ENCODE data around the gene ZNF428. TPM values are rescaled to one million over a fixed set of nuclear protein-coding genes. Genes with fewer than 3 reads are reported as not detected.
A peak's percentile ranks its signal among the peaks of the same experiment; 100 is the strongest.

Gene ZNF428
- total RNA-seq, 6 experiments from 2014 or later, result 10.9 to 16.7 (median 13.3) TPM

- H3K9me3 ChIP-seq, result no peaks in the 10 kb centered on the region
- intact Hi-C loops (cut with DNase I), result no loop called here
- no peak overlapping the region for H3K27ac ChIP-seq
- H3K27me3 ChIP-seq, result no peaks in the 10 kb centered on the region
- peaks cover 0 to 31% (median 10%) of the 10 kb centered on the region in 4 donors for H3K4me1 ChIP-seq
- H3K4me3 ChIP-seq, result no peak overlapping the region
- DNase-seq (no peak), ATAC-seq (no peak)
- WGBS (ENCODE audit: insufficient coverage, low coverage, low lambda C conversion rate, missing lambda C conversion rate), result 44% methylated on average over 5 of the region's 5 CpGs
- H3K36me3 ChIP-seq, result peaks cover 0 to 23% (median 1%) of the 10 kb centered on the region in 4 donors
- TF ChIP-seq CTCF (IDR thresholded peaks at IDR 0.05) (no peak), POLR2A (IDR thresholded peaks at IDR 0.05) (no peak)
Measured at GRCh38 chr19:43597876-43598275, 21.6 kb downstream of the ZNF428 start.

- H3K27ac ChIP-seq, result peak overlapping the region; percentile 92 to 98 (median 96)
- ATAC-seq (no peak), DNase-seq (peak in 1 of 3 donors; percentile 24)
- intact Hi-C loops (cut with DNase I), result no loop called here
- H3K36me3 ChIP-seq, result peaks cover 0 to 30% (median 1%) of the 10 kb centered on the region in 4 donors
- TF ChIP-seq POLR2A (IDR thresholded peaks at IDR 0.05) (no peak), CTCF (IDR thresholded peaks at IDR 0.05) (no peak)
- 21% methylated on average over 5 of the region's 7 CpGs for WGBS (ENCODE audit: insufficient coverage, low coverage, low lambda C conversion rate, missing lambda C conversion rate)
- H3K4me1 ChIP-seq, result peaks cover 0 to 31% (median 10%) of the 10 kb centered on the region in 4 donors
- H3K4me3 ChIP-seq, result peak overlapping the region; percentile 58 to 85 (median 76)
- no peaks in the 10 kb centered on the region for H3K27me3 ChIP-seq
- no peaks in the 10 kb centered on the region for H3K9me3 ChIP-seq
Measured at GRCh38 chr19:43596842-43597461, 22.5 kb downstream of the ZNF428 start.

DNA sequence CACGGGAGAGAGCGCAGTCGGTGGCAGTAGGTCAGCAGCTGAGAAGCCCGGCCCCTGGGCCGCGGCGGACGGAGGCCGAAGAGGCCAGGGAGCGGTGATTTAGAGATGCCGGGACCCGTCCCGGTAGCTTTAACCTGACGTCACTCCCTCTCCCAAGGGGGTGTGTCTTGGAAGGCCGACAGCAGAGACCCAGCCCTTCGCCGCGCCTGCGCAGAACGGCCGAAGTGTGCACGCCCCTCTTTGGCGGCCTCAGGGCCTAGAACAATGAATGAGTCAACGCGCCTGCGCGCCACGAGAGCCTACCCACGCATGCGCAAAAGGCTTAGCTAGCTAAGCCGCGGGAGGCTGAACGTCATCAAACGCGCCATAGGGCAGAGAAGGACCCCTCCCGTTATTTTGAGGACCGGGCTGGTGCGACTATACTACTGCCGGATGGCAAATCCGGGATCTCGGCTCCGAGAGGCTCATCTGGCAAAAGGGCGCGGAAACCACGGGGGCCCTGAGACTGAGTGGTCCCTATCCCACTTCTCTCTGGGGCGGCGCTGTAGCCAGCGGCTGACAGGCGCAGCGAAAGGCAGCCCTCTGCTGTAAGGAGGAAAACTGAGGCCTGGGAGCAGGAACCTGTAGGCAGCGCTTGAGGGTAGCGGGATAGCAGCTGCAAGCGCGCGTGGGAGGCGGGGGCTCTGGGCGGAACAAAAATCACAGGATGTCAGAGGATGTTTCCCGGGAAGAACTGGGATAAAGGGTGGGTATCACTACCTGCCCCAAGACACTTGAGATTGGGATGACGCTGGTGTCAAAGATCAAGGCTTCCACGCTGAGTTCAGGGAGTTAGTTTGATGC, 23.2 kb downstream of the ZNF428 start, which contains the start of the genes IRGQ and ZNF576:
IRGQ (minus strand) TSS at position 136 of the 843 bp plus-strand sequence. CDS start 796 bp downstream, outside the sequence.
ZNF576 (plus strand) TSS at position 597 of the 843 bp plus-strand sequence. CDS start 514 bp downstream, outside the sequence.
- peak within 1 kb of the TSS; percentile 58 to 85 (median 76) for H3K4me3 ChIP-seq
- peaks cover 0 to 31% (median 10%) of the 10 kb centered on the region in 4 donors for H3K4me1 ChIP-seq
- TF ChIP-seq CTCF (IDR thresholded peaks at IDR 0.05), result no peak
- peak; percentile 86 for TF ChIP-seq POLR2A (IDR thresholded peaks at IDR 0.05)
- no peaks in the 10 kb centered on the region for H3K27me3 ChIP-seq
- no peaks in the 10 kb centered on the region for H3K9me3 ChIP-seq
- 0% methylated on average over 18 of the region's 60 CpGs for WGBS (ENCODE audit: insufficient coverage, low coverage, low lambda C conversion rate, missing lambda C conversion rate)
- intact Hi-C loops (cut with DNase I), result no loop called here
- H3K36me3 ChIP-seq, result peaks cover 0 to 26% (median 1%) of the 10 kb centered on the region in 4 donors
- peak; percentile 91 to 94 (median 93) for ATAC-seq
- DNase-seq, result peak; percentile 100
- H3K27ac ChIP-seq, result peak within 1 kb of the TSS; percentile 92 to 98 (median 96)

- peaks cover 0 to 20% (median 3%) of the 10 kb centered on the region in 4 donors for H3K36me3 ChIP-seq
- no peaks in the 10 kb centered on the region for H3K9me3 ChIP-seq
- 0% methylated on average over 14 of the region's 18 CpGs for WGBS (ENCODE audit: insufficient coverage, low coverage, low lambda C conversion rate, missing lambda C conversion rate)
- H3K4me1 ChIP-seq, result peaks cover 0 to 31% (median 10%) of the 10 kb centered on the region in 4 donors
- H3K27me3 ChIP-seq, result no peaks in the 10 kb centered on the region
- DNase-seq (no peak), ATAC-seq (peak; percentile 6 to 17 (median 12))
- peak overlapping the region; percentile 70 to 96 (median 92) for H3K27ac ChIP-seq
- no peak for TF ChIP-seq CTCF (IDR thresholded peaks at IDR 0.05)
- no peak for TF ChIP-seq POLR2A (IDR thresholded peaks at IDR 0.05)
- intact Hi-C loops (cut with DNase I), result no loop called here
- H3K4me3 ChIP-seq, result peak overlapping the region; percentile 57 to 66 (median 61)
Measured at GRCh38 chr19:43595605-43595998, 23.8 kb downstream of the ZNF428 start.

Data from right lobe of liver (tissue), 6 donors.